B cell (primary cell): ENCODE results near the gene THRAP3. TPM values are rescaled to one million over a fixed set of nuclear protein-coding genes. Genes with fewer than 3 reads are reported as not detected.

Experiments
- ATAC-seq: fragments of 200-7000 bp; cut with Tn5 transposase; one replicate; pipeline ENCODE4 v1.10.0; 2021; ENCODE audit warnings: low read depth, mild to moderate bottlenecking, moderate number of reproducible peaks, moderate library complexity
- CTCF ChIA-PET: fragments of 350-600 bp; sonication (Branson Sonifier 250); formaldehyde crosslinking; loops from one replicate; lab custom pipeline; 2021; ENCODE audit warnings: antibody characterized with exemption, inconsistent platforms; lab: Charles Lee
- POLR2A ChIA-PET: fragments of 350-600 bp; sonication (Branson Sonifier 250); formaldehyde crosslinking; loops from one replicate; lab custom pipeline; 2021; ENCODE audit warnings: antibody characterized with exemption; lab: Charles Lee
- DNase-seq: peaks from one replicate; pipeline ENCODE4 v3.0.0; 2013
- H2AFZ ChIP-seq: 2 replicates; pipeline ENCODE4 v1.6.1; 2012; ENCODE audit warnings: mild to moderate bottlenecking, low read depth, low read length; ENCODE audit not compliant: insufficient read depth, poor library complexity, severe bottlenecking
- H3K27ac ChIP-seq, 2 donors: 1 replicate in 1 of 2; 2 replicates in 1 of 2; pipeline ENCODE4 v1.5.1; 2012 to 2013; ENCODE audit warnings: low read length in 2 of 2, mild to moderate bottlenecking in 2 of 2, moderate library complexity in 1 of 2
- H3K27me3 ChIP-seq, 4 experiments: fragments of 200-600 bp in 1 of 4; sonication (generic) in 1 of 4; replicated peaks in 1 of 4; 1 replicate in 2 of 4; 2 replicates in 2 of 4; pipeline versions ENCODE4 v1.6.1 to v1.7.0; 2013 to 2016; ENCODE audit warnings: low read length in 3 of 4, mild to moderate bottlenecking in 2 of 4, mixed read lengths in 1 of 4, moderate library complexity in 1 of 4; ENCODE audit not compliant: insufficient read depth in 4 of 4, control insufficient read depth in 3 of 4; ENCODE audit errors: control extremely low read depth in 1 of 4
- H3K36me3 ChIP-seq, 2 experiments: replicated peaks in 1 of 2; 1 replicate in 1 of 2; 2 replicates in 1 of 2; pipeline versions ENCODE4 v1.6.1 to v1.7.1; 2013; ENCODE audit warnings: low read length in 1 of 2; ENCODE audit not compliant: insufficient read depth in 2 of 2, control insufficient read depth in 1 of 2; ENCODE audit errors: control extremely low read depth in 1 of 2, extremely low read depth in 1 of 2
- H3K4me1 ChIP-seq, 2 donors: fragments of 200-600 bp in 1 of 2; sonication (generic) in 1 of 2; 1 replicate in 1 of 2; 2 replicates in 1 of 2; pipeline versions ENCODE4 v1.5.1 to v1.6.1; 2013 to 2017; ENCODE audit warnings: low read length in 2 of 2; ENCODE audit not compliant: control insufficient read depth in 2 of 2, insufficient read depth in 2 of 2
- H3K4me2 ChIP-seq: replicated peaks from 2 replicates; pipeline ENCODE3; 2012; ENCODE audit warnings: mild to moderate bottlenecking, low read depth, low read length; ENCODE audit not compliant: poor library complexity, severe bottlenecking
- H3K4me3 ChIP-seq, 5 experiments: fragments of 200-600 bp in 1 of 5; sonication (generic) in 1 of 5; 1 replicate in 3 of 5; 2 replicates in 2 of 5; pipeline versions ENCODE4 v1.5.1 to v1.7.0; 2011 to 2016; ENCODE audit warnings: low read length in 4 of 5, mild to moderate bottlenecking in 4 of 5, low read depth in 2 of 5, control low read depth in 1 of 5, moderate library complexity in 1 of 5; ENCODE audit not compliant: insufficient read depth in 1 of 5; ENCODE audit errors: control extremely low read depth in 1 of 5, extremely low read depth in 1 of 5
- H3K79me2 ChIP-seq: fragments of 200-600 bp; sonication (generic); one replicate; pipeline ENCODE4 v1.6.0; 2016; ENCODE audit warnings: low read length; ENCODE audit not compliant: control insufficient read depth, insufficient read depth
- H3K9ac ChIP-seq: fragments of 200-600 bp; sonication (generic); 2 replicates; pipeline ENCODE4 v1.6.1; 2017; ENCODE audit warnings: mild to moderate bottlenecking, low read length, moderate library complexity
- H3K9me3 ChIP-seq, 3 donors: one replicate each; pipeline versions ENCODE4 v1.6.1 to v1.7.1; 2013; ENCODE audit warnings: low read length in 2 of 3; ENCODE audit not compliant: control insufficient read depth in 2 of 3, insufficient read depth in 1 of 3; ENCODE audit errors: control extremely low read depth in 1 of 3
- H4K20me1 ChIP-seq: 2 replicates; pipeline ENCODE4 v1.6.0; 2012; ENCODE audit warnings: mild to moderate bottlenecking, low read length; ENCODE audit not compliant: insufficient read depth, control insufficient read depth, poor library complexity, severe bottlenecking
- H3K27ac Mint-ChIP-seq: one replicate; pipeline ENCODE4 v1.8.0; 2021; ENCODE audit warnings: mixed read lengths
- H3K27me3 Mint-ChIP-seq: one replicate; pipeline ENCODE4 v1.8.0; 2021; ENCODE audit warnings: mixed read lengths
- H3K4me1 Mint-ChIP-seq: one replicate; pipeline ENCODE4 v1.8.0; 2021; ENCODE audit warnings: mixed read lengths
- H3K4me3 Mint-ChIP-seq: one replicate; pipeline ENCODE4 v1.8.0; 2021; ENCODE audit warnings: mixed read lengths
- H3K9me3 Mint-ChIP-seq: one replicate; pipeline ENCODE4 v1.8.0; 2022; ENCODE audit warnings: mixed read lengths; ENCODE audit not compliant: insufficient read depth
- EZH2 ChIP-seq: IDR thresholded peaks from 2 replicates; pipeline ENCODE4 v1.6.1; 2012; ENCODE audit warnings: borderline replicate concordance, low read depth, mild to moderate bottlenecking, moderate library complexity, low read length; ENCODE audit not compliant: insufficient read depth, poor library complexity, severe bottlenecking
- WGBS: methylation state at CpG from one replicate; pipeline ENCODE4 v1.1.5; 2013; ENCODE audit warnings: missing lambda C conversion rate; ENCODE audit not compliant: insufficient coverage; 5-methylcytosine and 5-hydroxymethylcytosine counted together
- intact Hi-C: fragments of 100-400 bp; cut with micrococcal nuclease; formaldehyde crosslinking; loops from one replicate; pipeline ENCODE4 v1.10.0; 2022
- polyA plus RNA-seq: library from polyadenylated mRNA; depleted of rRNA; stranded (reverse); fragments of >200 nt; gene quantifications from 2 replicates; pipeline ENCODE4 v1.2.3, GENCODE V29; 2012
- total RNA-seq, 2 donors: library from RNA; stranded (reverse); fragments of 120-200 nt in 1 of 2; gene quantifications; 1 replicate in 1 of 2; 2 replicates in 1 of 2; pipeline versions ENCODE4 v1.2.3 to v1.2.4, GENCODE V29; 2013 to 2022
- TF ChIP-seq, protein P1 (sequence below): fragments of 200-600 bp; IDR thresholded peaks from one replicate; pipeline ENCODE4 v1.8.0; 2022; ENCODE audit warnings: antibody characterized with exemption, mild to moderate bottlenecking

THRAP3 gene
- total and polyA plus RNA-seq, 2 donors (not counting 1 experiment from before 2014, with no cell fraction given): 64.1 to 153 TPM

DNA sequence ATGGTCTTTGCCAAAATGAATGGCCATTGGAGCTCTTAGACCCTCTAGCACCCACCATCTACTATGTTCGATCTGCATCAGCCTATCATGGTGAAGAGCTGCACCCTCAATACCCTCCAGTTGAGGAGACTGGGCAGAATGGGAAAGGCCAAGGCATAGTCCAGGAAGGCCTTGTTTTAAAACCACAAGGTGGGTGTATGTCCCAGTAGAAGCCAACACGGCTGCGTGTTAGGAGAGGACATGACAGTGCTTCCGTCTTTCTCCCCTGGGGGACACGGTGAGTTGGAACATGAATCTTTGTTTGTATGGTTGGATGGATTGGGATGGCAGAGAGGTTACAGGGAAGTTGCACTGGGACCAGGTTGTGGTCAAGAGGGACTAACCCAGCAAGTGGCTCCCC, 63.4 kb downstream of the THRAP3 start:
- Histone ChIP-seq H3K9ac (no peak overlapping the region), H3K4me1 (no peaks in the 10 kb centered on the region), H3K9me3 (no peaks in the 10 kb centered on the region), H3K4me2 (no peak overlapping the region), H3K4me3 (no peak overlapping the region), H3K27me3 (no peaks in the 10 kb centered on the region), H3K79me2 (peaks cover 53% of the 10 kb centered on the region), H4K20me1 (peaks cover 33% of the 10 kb centered on the region), H2AFZ (no peak overlapping the region), H3K36me3 (peaks cover 31 to 82% of the 10 kb centered on the region in 2 experiments), H3K27ac (no peak overlapping the region)
- CTCF ChIA-PET: interaction anchor here (0.8 to 7.7 kb wide), 6 partner anchors 73 to 188 kb away, joined by 3 to 135 read pairs (median 8); partner anchors contain the start of genes MAP7D1 and TRAPPC3
- no peak overlapping the region for H3K4me3 Mint-ChIP-seq
- peaks cover 7% of the 10 kb centered on the region for H3K4me1 Mint-ChIP-seq
- intact Hi-C loops: no loop called here
- WGBS: 98% methylated on average over 4 of the region's 5 CpGs
- POLR2A ChIA-PET: no interaction called here
- ATAC-seq (no peak), DNase-seq (no peak)
- peak overlapping the region; percentile 63 for H3K27ac Mint-ChIP-seq
- no peaks in the 10 kb centered on the region for H3K27me3 Mint-ChIP-seq
- TF ChIP-seq, protein P1, sequence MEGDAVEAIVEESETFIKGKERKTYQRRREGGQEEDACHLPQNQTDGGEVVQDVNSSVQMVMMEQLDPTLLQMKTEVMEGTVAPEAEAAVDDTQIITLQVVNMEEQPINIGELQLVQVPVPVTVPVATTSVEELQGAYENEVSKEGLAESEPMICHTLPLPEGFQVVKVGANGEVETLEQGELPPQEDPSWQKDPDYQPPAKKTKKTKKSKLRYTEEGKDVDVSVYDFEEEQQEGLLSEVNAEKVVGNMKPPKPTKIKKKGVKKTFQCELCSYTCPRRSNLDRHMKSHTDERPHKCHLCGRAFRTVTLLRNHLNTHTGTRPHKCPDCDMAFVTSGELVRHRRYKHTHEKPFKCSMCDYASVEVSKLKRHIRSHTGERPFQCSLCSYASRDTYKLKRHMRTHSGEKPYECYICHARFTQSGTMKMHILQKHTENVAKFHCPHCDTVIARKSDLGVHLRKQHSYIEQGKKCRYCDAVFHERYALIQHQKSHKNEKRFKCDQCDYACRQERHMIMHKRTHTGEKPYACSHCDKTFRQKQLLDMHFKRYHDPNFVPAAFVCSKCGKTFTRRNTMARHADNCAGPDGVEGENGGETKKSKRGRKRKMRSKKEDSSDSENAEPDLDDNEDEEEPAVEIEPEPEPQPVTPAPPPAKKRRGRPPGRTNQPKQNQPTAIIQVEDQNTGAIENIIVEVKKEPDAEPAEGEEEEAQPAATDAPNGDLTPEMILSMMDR: no peak
- no peak for TF ChIP-seq EZH2
- H3K9me3 Mint-ChIP-seq: no peaks in the 10 kb centered on the region

DNA sequence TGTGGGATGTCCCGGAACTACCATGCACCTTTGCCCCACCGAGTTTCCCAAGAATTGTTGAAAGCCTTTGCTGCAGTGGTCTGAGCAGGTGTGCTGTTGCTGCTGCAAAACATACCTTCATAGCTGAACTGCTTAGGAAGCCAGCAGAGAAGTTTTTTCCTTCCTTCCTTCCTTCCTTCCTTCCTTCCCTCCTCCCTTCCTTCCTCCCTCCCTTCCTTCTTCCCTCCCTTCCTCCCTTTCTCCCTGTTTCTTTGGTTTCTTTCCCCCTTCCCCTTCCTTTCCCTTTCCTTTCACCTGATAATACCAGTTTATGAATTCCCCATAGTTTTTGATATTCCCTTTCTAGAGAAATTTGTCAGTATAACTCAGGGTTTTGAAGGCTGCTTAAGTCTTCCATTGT, 71.1 kb downstream of the THRAP3 start:
- CTCF ChIA-PET: interaction anchor here (1.1 to 1.2 kb wide), 2 partner anchors 10 to 48 kb away, joined by 3 to 6 read pairs; no protein-coding TSS in a partner anchor
- no peak overlapping the region for H3K27ac Mint-ChIP-seq
- no peaks in the 10 kb centered on the region for H3K27me3 ChIP-seq

More for the DNA sequence above, 71.1 kb downstream of the THRAP3 start:
- POLR2A ChIA-PET: no interaction called here
- Histone ChIP-seq H3K9me3 (no peaks in the 10 kb centered on the region), H3K4me2 (no peak overlapping the region), H3K36me3 (peaks cover 17 to 87% of the 10 kb centered on the region in 2 experiments), H3K4me3 (no peak overlapping the region), H4K20me1 (peaks cover 27% of the 10 kb centered on the region), H3K27ac (no peak overlapping the region), H3K4me1 (no peaks in the 10 kb centered on the region), H3K79me2 (peaks cover 22% of the 10 kb centered on the region), H2AFZ (no peak overlapping the region), H3K9ac (no peak overlapping the region)
- TF ChIP-seq, protein P1: no peak
- no peak for TF ChIP-seq EZH2
- H3K27me3 Mint-ChIP-seq: no peaks in the 10 kb centered on the region
- intact Hi-C loops: no loop called here
- 100% methylated on average over 1 of the region's 2 CpGs for WGBS
- ATAC-seq: no peak
- no peak for DNase-seq
- H3K4me3 Mint-ChIP-seq: no peak overlapping the region
- peaks cover 2% of the 10 kb centered on the region for H3K4me1 Mint-ChIP-seq
- H3K9me3 Mint-ChIP-seq: no peaks in the 10 kb centered on the region
